H1 (cell line): ENCODE data around the gene ICAM5. TPM values are rescaled to one million over a fixed set of nuclear protein-coding genes. Genes with fewer than 3 reads are reported as not detected.

Source experiments
- CTCF ChIA-PET: fragments of 300-600 bp; sonication (Branson Sonifier 250); formaldehyde crosslinking; loops from one replicate; lab custom pipeline; 2021; ENCODE audit not compliant: partially characterized antibody; lab: Charles Lee
- POLR2A ChIA-PET: fragments of 300-600 bp; sonication (Branson Sonifier 250); formaldehyde crosslinking; loops from one replicate; lab custom pipeline; 2021; ENCODE audit warnings: inconsistent platforms; ENCODE audit not compliant: partially characterized antibody; lab: Charles Lee
- DNase-seq, 2 experiments: peaks; one replicate each; pipeline versions ENCODE4 v3.0.0 to v3.0.0-alpha.2; 2010 to 2022; ENCODE audit warnings: low spot score in 2 of 2, low read depth in 1 of 2, mixed read lengths in 1 of 2
- FAIRE-seq: peaks from 2 replicates; lab custom pipeline; 2011; peaks lifted over from hg19 to GRCh38; lab: Jason Lieb, UNC
- H2AFZ ChIP-seq: 2 replicates; pipeline ENCODE4 v1.8.1; 2012; ENCODE audit warnings: low read length, inconsistent platforms
- H2AK5ac ChIP-seq: 2 replicates; pipeline ENCODE4 v1.6.1; 2013; ENCODE audit warnings: low read depth, low read length
- H2BK120ac ChIP-seq: replicated peaks from 2 replicates; pipeline ENCODE3; 2013; ENCODE audit warnings: low read depth, low read length, inconsistent platforms
- H2BK12ac ChIP-seq: 2 replicates; pipeline ENCODE4 v1.6.1; 2013; ENCODE audit warnings: low read depth, low read length
- H2BK15ac ChIP-seq: 2 replicates; pipeline ENCODE4 v1.6.1; 2013; ENCODE audit warnings: low read length
- H2BK20ac ChIP-seq: 2 replicates; pipeline ENCODE4 v1.6.1; 2013; ENCODE audit warnings: low read length
- H2BK5ac ChIP-seq: 2 replicates; pipeline ENCODE4 v1.6.1; 2013; ENCODE audit warnings: low read depth, low read length
- H3K14ac ChIP-seq: 2 replicates; pipeline ENCODE4 v1.6.1; 2013; ENCODE audit warnings: inconsistent platforms; ENCODE audit not compliant: insufficient read length
- H3K18ac ChIP-seq: 2 replicates; pipeline ENCODE4 v1.6.1; 2013; ENCODE audit warnings: low read length; ENCODE audit errors: extremely low read depth
- H3K23ac ChIP-seq: 2 replicates; pipeline ENCODE4 v1.6.1; 2013; ENCODE audit warnings: inconsistent platforms; ENCODE audit not compliant: insufficient read length
- H3K23me2 ChIP-seq: 2 replicates; pipeline ENCODE4 v1.6.1; 2013; ENCODE audit warnings: low read depth, low read length
- H3K27ac ChIP-seq: 2 replicates; pipeline ENCODE4 v1.6.1; 2011; ENCODE audit warnings: low read depth, low read length, inconsistent platforms
- H3K27me3 ChIP-seq, 4 experiments: replicated peaks in 1 of 4; 1 replicate in 1 of 4; 2 replicates in 3 of 4; pipeline versions ENCODE4 v1.6.1 to v1.8.1; 2011 to 2013; ENCODE audit warnings: low read length in 3 of 4, mild to moderate bottlenecking in 3 of 4, inconsistent platforms in 2 of 4, mixed read lengths in 2 of 4, moderate library complexity in 1 of 4; ENCODE audit not compliant: control insufficient read depth in 3 of 4, insufficient read depth in 3 of 4; ENCODE audit errors: extremely low read depth in 1 of 4
- H3K36me3 ChIP-seq, 4 experiments: 2 replicates each; pipeline versions ENCODE4 v1.6.1 to v1.8.1; 2011 to 2013; ENCODE audit warnings: mild to moderate bottlenecking in 4 of 4, low read length in 3 of 4, moderate library complexity in 2 of 4, control low read depth in 1 of 4, inconsistent platforms in 1 of 4; ENCODE audit not compliant: insufficient read depth in 4 of 4, control insufficient read depth in 2 of 4
- H3K4ac ChIP-seq: replicated peaks from 2 replicates; pipeline ENCODE3; 2013; ENCODE audit warnings: low read length, low read depth, mixed read lengths, inconsistent platforms; ENCODE audit not compliant: insufficient read length
- H3K4me1 ChIP-seq, 4 experiments: replicated peaks in 1 of 4; 1 replicate in 1 of 4; 2 replicates in 3 of 4; pipeline versions ENCODE4 v1.6.1 to v1.8.1; 2011 to 2013; ENCODE audit warnings: low read length in 3 of 4, inconsistent platforms in 2 of 4, mixed read lengths in 1 of 4; ENCODE audit not compliant: insufficient read depth in 4 of 4, control insufficient read depth in 3 of 4
- H3K4me2 ChIP-seq, 2 experiments: 2 replicates each; pipeline versions ENCODE4 v1.6.1 to v1.8.1; 2011 to 2013; ENCODE audit warnings: low read depth in 2 of 2, low read length in 2 of 2, control low read depth in 1 of 2, inconsistent platforms in 1 of 2, mild to moderate bottlenecking in 1 of 2; ENCODE audit not compliant: insufficient read depth in 1 of 2
- H3K4me3 ChIP-seq, 4 experiments: fragments of 200-600, 300-600 bp in 1 of 4; sonication (generic), shearing (Covaris generic), sonication (Bioruptor Twin) in 1 of 4; 2 replicates each; pipeline versions ENCODE4 v1.5.1 to v1.8.1; 2011 to 2016; ENCODE audit warnings: low read length in 4 of 4, low read depth in 3 of 4, control low read depth in 2 of 4, inconsistent platforms in 2 of 4, mild to moderate bottlenecking in 2 of 4, mixed read lengths in 1 of 4, moderate library complexity in 1 of 4; ENCODE audit not compliant: insufficient read depth in 2 of 4; ENCODE audit errors: extremely low read depth in 1 of 4
- H3K56ac ChIP-seq: replicated peaks from 2 replicates; pipeline ENCODE3; 2013; ENCODE audit warnings: low read depth, mild to moderate bottlenecking, mixed read lengths, low read length, inconsistent platforms; ENCODE audit not compliant: insufficient read length
- H3K79me1 ChIP-seq: 2 replicates; pipeline ENCODE4 v1.6.1; 2013; ENCODE audit warnings: low read depth, low read length, control low read depth
- H3K79me2 ChIP-seq, 2 experiments: 2 replicates each; pipeline versions ENCODE4 v1.6.1 to v1.8.1; 2012 to 2013; ENCODE audit warnings: low read length in 2 of 2, mild to moderate bottlenecking in 2 of 2, inconsistent platforms in 1 of 2; ENCODE audit not compliant: insufficient read depth in 2 of 2, control insufficient read depth in 1 of 2
- H3K9ac ChIP-seq, 4 experiments: replicated peaks in 1 of 4; 1 replicate in 1 of 4; 2 replicates in 3 of 4; pipeline versions ENCODE4 v1.6.1 to v1.8.1; 2011 to 2013; ENCODE audit warnings: low read depth in 3 of 4, low read length in 3 of 4, control low read depth in 2 of 4, mild to moderate bottlenecking in 2 of 4, moderate library complexity in 2 of 4, inconsistent platforms in 1 of 4; ENCODE audit errors: extremely low read depth in 1 of 4
- H3K9me3 ChIP-seq, 2 experiments: 2 replicates each; pipeline versions ENCODE4 v1.6.1 to v1.8.1; 2012 to 2013; ENCODE audit warnings: mild to moderate bottlenecking in 2 of 2, moderate library complexity in 2 of 2, control low read depth in 1 of 2, inconsistent platforms in 1 of 2, low read depth in 1 of 2, low read length in 1 of 2, mixed read lengths in 1 of 2; ENCODE audit not compliant: insufficient read depth in 2 of 2
- H4K20me1 ChIP-seq, 2 experiments: replicated peaks in 1 of 2; 2 replicates each; pipeline versions ENCODE3 to v1.8.1; 2011 to 2013; ENCODE audit warnings: inconsistent platforms in 2 of 2, low read length in 2 of 2, mild to moderate bottlenecking in 1 of 2; ENCODE audit not compliant: insufficient read depth in 2 of 2, control insufficient read depth in 1 of 2
- H4K5ac ChIP-seq: 2 replicates; pipeline ENCODE4 v1.6.1; 2013; ENCODE audit warnings: low read length, low read depth, mixed read lengths, inconsistent platforms; ENCODE audit not compliant: insufficient read length
- H4K8ac ChIP-seq: 2 replicates; pipeline ENCODE4 v1.8.0; 2013; ENCODE audit warnings: mild to moderate bottlenecking, moderate library complexity, low read length, inconsistent platforms; ENCODE audit not compliant: insufficient read depth; ENCODE audit errors: extremely low read depth
- H4K91ac ChIP-seq: replicated peaks from 2 replicates; pipeline ENCODE3; 2013; ENCODE audit warnings: low read length, mixed read lengths, inconsistent platforms; ENCODE audit not compliant: insufficient read length
- BCL11A ChIP-seq, 2 experiments: IDR thresholded peaks; one replicate each; pipeline ENCODE4 v1.6.1; 2011; ENCODE audit warnings: low read depth in 2 of 2, low read length in 2 of 2, mild to moderate bottlenecking in 2 of 2
- RBBP5 ChIP-seq: IDR thresholded peaks from 2 replicates; pipeline ENCODE4 v1.7.1; 2012; ENCODE audit warnings: low read depth, mild to moderate bottlenecking, inconsistent platforms, low read length, moderate library complexity, borderline replicate concordance
- WGBS, 2 experiments: shearing (Covaris generic) in 1 of 2; methylation state at CpG; one replicate each; pipeline versions ENCODE4 v1.1.6 to v1.1.7; 2013 to 2015; ENCODE audit warnings: low lambda C conversion rate in 2 of 2, mixed read lengths in 2 of 2, inconsistent platforms in 1 of 2, low coverage in 1 of 2, missing lambda C conversion rate in 1 of 2; ENCODE audit not compliant: insufficient replicate concordance in 2 of 2, insufficient coverage in 1 of 2, insufficient read length in 1 of 2; ENCODE audit errors: extremely low coverage in 1 of 2, missing lambda C conversion rate in 1 of 2; 5-methylcytosine and 5-hydroxymethylcytosine counted together
- polyA plus RNA-seq, 7 experiments: library from polyadenylated mRNA; depleted of rRNA in 3 of 7; stranded (reverse) in 5 of 7; unstranded in 2 of 7; fragments of >200 nt in 5 of 7; fragments of 200-250 nt in 2 of 7; gene quantifications; 1 replicate in 5 of 7; 2 replicates in 1 of 7; 4 replicates in 1 of 7; pipeline versions ENCODE4 v1.2.1 to v1.2.3, GENCODE V29; 2011 to 2013; ENCODE audit warnings: missing spikeins in 2 of 7, mixed read lengths in 2 of 7
- total RNA-seq: library from RNA; stranded (reverse); fragmentation: NEBNext Ultra II Directional; extraction: Animal tissue kit (Norgen Biotek cat#: 25700); gene quantifications from 2 replicates; pipeline ENCODE4 v1.2.1, GENCODE V29; 2021

The ICAM5 gene
- total and polyA plus RNA-seq, 2 of the 8 experiments (the other 6 are each of a cell fraction or from before 2014, with no cell fraction given): 3.9 to 4.8 TPM

DNA sequence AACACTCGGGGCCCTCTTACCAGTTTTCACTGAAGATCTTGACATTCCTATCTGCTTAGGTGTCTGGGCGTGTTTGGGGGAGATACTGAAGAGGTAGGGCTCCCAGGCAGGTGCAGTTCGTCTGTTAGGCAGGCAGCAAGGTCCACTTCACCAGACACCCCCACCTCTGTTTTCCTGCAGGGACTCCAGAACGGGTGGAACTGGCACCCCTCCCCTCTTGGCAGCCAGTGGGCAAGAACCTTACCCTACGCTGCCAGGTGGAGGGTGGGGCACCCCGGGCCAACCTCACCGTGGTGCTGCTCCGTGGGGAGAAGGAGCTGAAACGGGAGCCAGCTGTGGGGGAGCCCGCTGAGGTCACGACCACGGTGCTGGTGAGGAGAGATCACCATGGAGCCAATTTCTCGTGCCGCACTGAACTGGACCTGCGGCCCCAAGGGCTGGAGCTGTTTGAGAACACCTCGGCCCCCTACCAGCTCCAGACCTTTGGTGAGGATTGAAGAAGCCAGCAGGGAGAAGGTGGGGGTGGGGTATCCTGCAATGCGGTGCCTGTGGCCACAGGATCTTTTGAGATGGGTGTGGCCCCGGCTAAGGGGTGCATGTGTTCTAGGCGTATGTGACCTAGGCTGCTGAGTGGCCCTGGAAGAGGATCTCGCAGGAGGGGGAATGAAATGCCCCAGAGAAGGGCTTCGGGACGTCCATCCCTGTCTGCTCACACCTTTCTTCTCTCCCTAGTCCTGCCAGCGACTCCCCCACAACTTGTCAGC, 6.3 kb upstream of the ICAM5 start:
- Histone ChIP-seq H3K14ac (no peak overlapping the region), H3K9ac (no peak overlapping the region), H3K36me3 (no peaks in the 10 kb centered on the region), H2BK12ac (no peak overlapping the region), H4K91ac (no peak overlapping the region), H2BK15ac (no peak overlapping the region), H3K27ac (no peak overlapping the region), H3K9me3 (no peaks in the 10 kb centered on the region), H3K18ac (no peak overlapping the region), H3K56ac (no peak overlapping the region), H3K23me2 (peaks cover 4% of the 10 kb centered on the region; the same call in 1 of the 2 replicates), H3K27me3 (peaks cover 8 to 17% (median 13%) of the 10 kb centered on the region in 4 experiments), H3K4me2 (no peak overlapping the region), H3K4me3 (no peak overlapping the region), H3K79me2 (no peaks in the 10 kb centered on the region), H2AFZ (no peak overlapping the region), H2BK5ac (no peak overlapping the region), H2AK5ac (no peak overlapping the region), H3K4ac (no peak overlapping the region), H4K20me1 (no peaks in the 10 kb centered on the region), H3K23ac (no peak overlapping the region), H3K79me1 (no peaks in the 10 kb centered on the region; the same call in 1 of the 2 replicates), H3K4me1 (peaks cover 0 to 12% (median 5%) of the 10 kb centered on the region in 4 experiments; a peak in 6 of 7 replicates), H4K5ac (no peak overlapping the region), H4K8ac (no peak overlapping the region), H2BK120ac (no peak overlapping the region), H2BK20ac (no peak overlapping the region)
- ChIA-PET POLR2A (interaction anchor here (0.8 kb wide), 1 partner anchor 12 kb away, joined by 3 read pairs; the partner anchor contains the start of gene ICAM1), CTCF (interaction anchor here (1.0 to 11.6 kb wide), 4 partner anchors 9 to 106 kb away, joined by 3 to 94 read pairs (median 4); partner anchors contain the start of gene ICAM1)
- TF ChIP-seq RBBP5: no peak
- no peak for TF ChIP-seq BCL11A (IDR thresholded peaks at IDR 0.05; ENCODE audit: low read depth in 2 of 2, low read length in 2 of 2)
- 83% methylated on average over 23 of the region's 23 CpGs; no CpG with 5 or more reads in 1 of the 2 experiments for WGBS, 2 experiments
- no peak for FAIRE-seq
- DNase-seq: no peak
